H1 (cell line): ENCODE data around the gene PRR7. TPM values are rescaled to one million over a fixed set of nuclear protein-coding genes. Genes with fewer than 3 reads are reported as not detected.

Source experiments
- CTCF ChIA-PET: fragments of 300-600 bp; sonication (Branson Sonifier 250); formaldehyde crosslinking; loops from one replicate; lab custom pipeline; 2021; ENCODE audit not compliant: partially characterized antibody; lab: Charles Lee
- POLR2A ChIA-PET: fragments of 300-600 bp; sonication (Branson Sonifier 250); formaldehyde crosslinking; loops from one replicate; lab custom pipeline; 2021; ENCODE audit warnings: inconsistent platforms; ENCODE audit not compliant: partially characterized antibody; lab: Charles Lee
- DNase-seq, 2 experiments: peaks; one replicate each; pipeline versions ENCODE4 v3.0.0 to v3.0.0-alpha.2; 2010 to 2022; ENCODE audit warnings: low spot score in 2 of 2, low read depth in 1 of 2, mixed read lengths in 1 of 2
- FAIRE-seq: peaks from 2 replicates; lab custom pipeline; 2011; peaks lifted over from hg19 to GRCh38; lab: Jason Lieb, UNC
- H2AFZ ChIP-seq: 2 replicates; pipeline ENCODE4 v1.8.1; 2012; ENCODE audit warnings: low read length, inconsistent platforms
- H2AK5ac ChIP-seq: 2 replicates; pipeline ENCODE4 v1.6.1; 2013; ENCODE audit warnings: low read depth, low read length
- H2BK120ac ChIP-seq: replicated peaks from 2 replicates; pipeline ENCODE3; 2013; ENCODE audit warnings: low read depth, low read length, inconsistent platforms
- H2BK12ac ChIP-seq: 2 replicates; pipeline ENCODE4 v1.6.1; 2013; ENCODE audit warnings: low read depth, low read length
- H2BK15ac ChIP-seq: 2 replicates; pipeline ENCODE4 v1.6.1; 2013; ENCODE audit warnings: low read length
- H2BK20ac ChIP-seq: 2 replicates; pipeline ENCODE4 v1.6.1; 2013; ENCODE audit warnings: low read length
- H2BK5ac ChIP-seq: 2 replicates; pipeline ENCODE4 v1.6.1; 2013; ENCODE audit warnings: low read depth, low read length
- H3K14ac ChIP-seq: 2 replicates; pipeline ENCODE4 v1.6.1; 2013; ENCODE audit warnings: inconsistent platforms; ENCODE audit not compliant: insufficient read length
- H3K18ac ChIP-seq: 2 replicates; pipeline ENCODE4 v1.6.1; 2013; ENCODE audit warnings: low read length; ENCODE audit errors: extremely low read depth
- H3K23ac ChIP-seq: 2 replicates; pipeline ENCODE4 v1.6.1; 2013; ENCODE audit warnings: inconsistent platforms; ENCODE audit not compliant: insufficient read length
- H3K23me2 ChIP-seq: 2 replicates; pipeline ENCODE4 v1.6.1; 2013; ENCODE audit warnings: low read depth, low read length
- H3K27ac ChIP-seq: 2 replicates; pipeline ENCODE4 v1.6.1; 2011; ENCODE audit warnings: low read depth, low read length, inconsistent platforms
- H3K27me3 ChIP-seq, 4 experiments: replicated peaks in 1 of 4; 1 replicate in 1 of 4; 2 replicates in 3 of 4; pipeline versions ENCODE4 v1.6.1 to v1.8.1; 2011 to 2013; ENCODE audit warnings: low read length in 3 of 4, mild to moderate bottlenecking in 3 of 4, inconsistent platforms in 2 of 4, mixed read lengths in 2 of 4, moderate library complexity in 1 of 4; ENCODE audit not compliant: control insufficient read depth in 3 of 4, insufficient read depth in 3 of 4; ENCODE audit errors: extremely low read depth in 1 of 4
- H3K36me3 ChIP-seq, 4 experiments: 2 replicates each; pipeline versions ENCODE4 v1.6.1 to v1.8.1; 2011 to 2013; ENCODE audit warnings: mild to moderate bottlenecking in 4 of 4, low read length in 3 of 4, moderate library complexity in 2 of 4, control low read depth in 1 of 4, inconsistent platforms in 1 of 4; ENCODE audit not compliant: insufficient read depth in 4 of 4, control insufficient read depth in 2 of 4
- H3K4ac ChIP-seq: replicated peaks from 2 replicates; pipeline ENCODE3; 2013; ENCODE audit warnings: low read length, low read depth, mixed read lengths, inconsistent platforms; ENCODE audit not compliant: insufficient read length
- H3K4me1 ChIP-seq, 4 experiments: replicated peaks in 1 of 4; 1 replicate in 1 of 4; 2 replicates in 3 of 4; pipeline versions ENCODE4 v1.6.1 to v1.8.1; 2011 to 2013; ENCODE audit warnings: low read length in 3 of 4, inconsistent platforms in 2 of 4, mixed read lengths in 1 of 4; ENCODE audit not compliant: insufficient read depth in 4 of 4, control insufficient read depth in 3 of 4
- H3K4me2 ChIP-seq, 2 experiments: 2 replicates each; pipeline versions ENCODE4 v1.6.1 to v1.8.1; 2011 to 2013; ENCODE audit warnings: low read depth in 2 of 2, low read length in 2 of 2, control low read depth in 1 of 2, inconsistent platforms in 1 of 2, mild to moderate bottlenecking in 1 of 2; ENCODE audit not compliant: insufficient read depth in 1 of 2
- H3K4me3 ChIP-seq, 4 experiments: fragments of 200-600, 300-600 bp in 1 of 4; sonication (generic), shearing (Covaris generic), sonication (Bioruptor Twin) in 1 of 4; 2 replicates each; pipeline versions ENCODE4 v1.5.1 to v1.8.1; 2011 to 2016; ENCODE audit warnings: low read length in 4 of 4, low read depth in 3 of 4, control low read depth in 2 of 4, inconsistent platforms in 2 of 4, mild to moderate bottlenecking in 2 of 4, mixed read lengths in 1 of 4, moderate library complexity in 1 of 4; ENCODE audit not compliant: insufficient read depth in 2 of 4; ENCODE audit errors: extremely low read depth in 1 of 4
- H3K56ac ChIP-seq: replicated peaks from 2 replicates; pipeline ENCODE3; 2013; ENCODE audit warnings: low read depth, mild to moderate bottlenecking, mixed read lengths, low read length, inconsistent platforms; ENCODE audit not compliant: insufficient read length
- H3K79me1 ChIP-seq: 2 replicates; pipeline ENCODE4 v1.6.1; 2013; ENCODE audit warnings: low read depth, low read length, control low read depth
- H3K79me2 ChIP-seq, 2 experiments: 2 replicates each; pipeline versions ENCODE4 v1.6.1 to v1.8.1; 2012 to 2013; ENCODE audit warnings: low read length in 2 of 2, mild to moderate bottlenecking in 2 of 2, inconsistent platforms in 1 of 2; ENCODE audit not compliant: insufficient read depth in 2 of 2, control insufficient read depth in 1 of 2
- H3K9ac ChIP-seq, 4 experiments: replicated peaks in 1 of 4; 1 replicate in 1 of 4; 2 replicates in 3 of 4; pipeline versions ENCODE4 v1.6.1 to v1.8.1; 2011 to 2013; ENCODE audit warnings: low read depth in 3 of 4, low read length in 3 of 4, control low read depth in 2 of 4, mild to moderate bottlenecking in 2 of 4, moderate library complexity in 2 of 4, inconsistent platforms in 1 of 4; ENCODE audit errors: extremely low read depth in 1 of 4
- H3K9me3 ChIP-seq, 2 experiments: 2 replicates each; pipeline versions ENCODE4 v1.6.1 to v1.8.1; 2012 to 2013; ENCODE audit warnings: mild to moderate bottlenecking in 2 of 2, moderate library complexity in 2 of 2, control low read depth in 1 of 2, inconsistent platforms in 1 of 2, low read depth in 1 of 2, low read length in 1 of 2, mixed read lengths in 1 of 2; ENCODE audit not compliant: insufficient read depth in 2 of 2
- H4K20me1 ChIP-seq, 2 experiments: replicated peaks in 1 of 2; 2 replicates each; pipeline versions ENCODE3 to v1.8.1; 2011 to 2013; ENCODE audit warnings: inconsistent platforms in 2 of 2, low read length in 2 of 2, mild to moderate bottlenecking in 1 of 2; ENCODE audit not compliant: insufficient read depth in 2 of 2, control insufficient read depth in 1 of 2
- H4K5ac ChIP-seq: 2 replicates; pipeline ENCODE4 v1.6.1; 2013; ENCODE audit warnings: low read length, low read depth, mixed read lengths, inconsistent platforms; ENCODE audit not compliant: insufficient read length
- H4K8ac ChIP-seq: 2 replicates; pipeline ENCODE4 v1.8.0; 2013; ENCODE audit warnings: mild to moderate bottlenecking, moderate library complexity, low read length, inconsistent platforms; ENCODE audit not compliant: insufficient read depth; ENCODE audit errors: extremely low read depth
- H4K91ac ChIP-seq: replicated peaks from 2 replicates; pipeline ENCODE3; 2013; ENCODE audit warnings: low read length, mixed read lengths, inconsistent platforms; ENCODE audit not compliant: insufficient read length
- EP300 ChIP-seq, 2 experiments: IDR thresholded peaks; 1 replicate in 1 of 2; 2 replicates in 1 of 2; pipeline ENCODE4 v1.6.1; 2011 to 2012; ENCODE audit warnings: low read depth in 2 of 2, low read length in 2 of 2, mild to moderate bottlenecking in 2 of 2, borderline replicate concordance in 1 of 2, inconsistent platforms in 1 of 2, moderate library complexity in 1 of 2
- JUND ChIP-seq: IDR thresholded peaks from 2 replicates; pipeline ENCODE4 v1.6.1; 2011; ENCODE audit warnings: mild to moderate bottlenecking, improper control_type of control experiment, low read length
- KDM4A ChIP-seq: IDR thresholded peaks from one replicate; pipeline ENCODE4 v1.7.1; 2012; ENCODE audit warnings: low read depth, mild to moderate bottlenecking, moderate library complexity, low read length, inconsistent platforms; ENCODE audit not compliant: severe bottlenecking
- POLR2A ChIP-seq, 2 experiments: IDR thresholded peaks; 1 replicate in 1 of 2; 2 replicates in 1 of 2; pipeline ENCODE4 v1.6.1; 2011; ENCODE audit warnings: low read depth in 2 of 2, low read length in 2 of 2, mild to moderate bottlenecking in 2 of 2; ENCODE audit errors: control extremely low read depth in 1 of 2
- SIN3A ChIP-seq, 2 experiments: IDR thresholded peaks in 1 of 2; conservative IDR thresholded peaks in 1 of 2; 2 replicates each; pipeline ENCODE4 v1.6.1; 2011 to 2012; ENCODE audit warnings: low read length in 2 of 2, improper control_type of control experiment in 1 of 2, low read depth in 1 of 2, mild to moderate bottlenecking in 1 of 2
- TAF1 ChIP-seq: IDR thresholded peaks from 2 replicates; pipeline ENCODE4 v1.6.1; 2011; ENCODE audit warnings: mild to moderate bottlenecking, low read depth, low read length
- WGBS, 2 experiments: shearing (Covaris generic) in 1 of 2; methylation state at CpG; one replicate each; pipeline versions ENCODE4 v1.1.6 to v1.1.7; 2013 to 2015; ENCODE audit warnings: low lambda C conversion rate in 2 of 2, mixed read lengths in 2 of 2, inconsistent platforms in 1 of 2, low coverage in 1 of 2, missing lambda C conversion rate in 1 of 2; ENCODE audit not compliant: insufficient replicate concordance in 2 of 2, insufficient coverage in 1 of 2, insufficient read length in 1 of 2; ENCODE audit errors: extremely low coverage in 1 of 2, missing lambda C conversion rate in 1 of 2; 5-methylcytosine and 5-hydroxymethylcytosine counted together
- polyA plus RNA-seq, 7 experiments: library from polyadenylated mRNA; depleted of rRNA in 3 of 7; stranded (reverse) in 5 of 7; unstranded in 2 of 7; fragments of >200 nt in 5 of 7; fragments of 200-250 nt in 2 of 7; gene quantifications; 1 replicate in 5 of 7; 2 replicates in 1 of 7; 4 replicates in 1 of 7; pipeline versions ENCODE4 v1.2.1 to v1.2.3, GENCODE V29; 2011 to 2013; ENCODE audit warnings: missing spikeins in 2 of 7, mixed read lengths in 2 of 7
- total RNA-seq: library from RNA; stranded (reverse); fragmentation: NEBNext Ultra II Directional; extraction: Animal tissue kit (Norgen Biotek cat#: 25700); gene quantifications from 2 replicates; pipeline ENCODE4 v1.2.1, GENCODE V29; 2021
- TF ChIP-seq, protein P1 (sequence below), 3 experiments: IDR thresholded peaks; 1 replicate in 2 of 3; 2 replicates in 1 of 3; pipeline versions ENCODE4 v1.5.1 to v1.6.1; 2011; ENCODE audit warnings: low read length in 3 of 3, mild to moderate bottlenecking in 3 of 3, inconsistent platforms in 2 of 3, low read depth in 1 of 3, moderate library complexity in 1 of 3; ENCODE audit not compliant: insufficient read depth in 1 of 3; ENCODE audit errors: control extremely low read depth in 1 of 3

Gene PRR7
- total and polyA plus RNA-seq, 2 of the 8 experiments (the other 6 are each of a cell fraction or from before 2014, with no cell fraction given), result 8.0 to 11.8 TPM

DNA sequence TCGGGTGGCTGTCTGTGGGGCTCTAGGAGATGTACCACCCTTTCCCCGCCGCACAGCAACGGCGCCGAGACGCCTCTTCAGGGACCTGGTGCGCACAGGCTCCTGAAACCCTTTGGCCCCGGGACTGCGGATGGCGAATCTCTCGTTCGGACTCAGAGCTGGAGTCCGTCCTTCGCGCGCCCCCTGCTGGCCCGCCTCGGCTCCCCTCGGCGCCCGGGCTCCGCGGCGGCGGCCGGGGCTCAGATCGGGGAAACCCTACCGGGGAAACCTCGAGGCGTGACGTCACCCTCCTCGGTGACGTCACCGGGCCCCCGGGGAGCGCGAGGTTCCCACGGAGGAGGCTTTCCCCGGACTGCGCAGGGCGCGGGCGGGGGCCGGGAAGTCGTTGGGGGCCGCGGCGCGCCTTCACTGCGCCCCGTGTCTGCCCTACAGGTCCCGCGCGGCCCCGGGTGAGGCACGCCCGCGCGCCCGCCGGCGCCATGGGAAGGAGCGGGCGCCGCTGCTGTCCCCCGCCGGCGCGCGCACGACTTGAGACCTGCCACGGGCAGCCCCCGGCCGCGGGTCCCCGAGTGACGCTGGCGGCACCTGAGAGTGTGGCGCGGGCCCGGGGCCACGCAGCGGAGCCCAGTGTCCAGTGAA lies 7.9 kb downstream of the PRR7 start:
- peaks cover 11 to 26% (median 23%) of the 10 kb centered on the region in 4 experiments; a peak in 7 of 8 replicates for H3K36me3 ChIP-seq
- peak overlapping the region; percentile 39 to 96 (median 90); a peak in 6 of 7 replicates for H3K9ac ChIP-seq
- FAIRE-seq (no peak), DNase-seq (peak in 1 of 2 experiments; percentile 98)
- no peak overlapping the region for H2BK12ac ChIP-seq
- peak overlapping the region; percentile 90 for H4K8ac ChIP-seq
- WGBS, 2 experiments, result 1% methylated on average over 65 of the region's 84 CpGs; no CpG with 5 or more reads in 1 of the 2 experiments
- no peak overlapping the region for H3K14ac ChIP-seq
- no peak overlapping the region for H2BK15ac ChIP-seq
- H3K18ac ChIP-seq, result peak overlapping the region; percentile 51; the same call in 1 of the 2 replicates
- H2BK120ac ChIP-seq, result no peak overlapping the region
- no peaks in the 10 kb centered on the region for H3K79me2 ChIP-seq
- H4K5ac ChIP-seq, result no peak overlapping the region
- peaks cover 15% of the 10 kb centered on the region; the same call in 1 of the 2 replicates for H3K23me2 ChIP-seq
- peak overlapping the region; percentile 82 for H4K91ac ChIP-seq
- peaks cover 22 to 23% of the 10 kb centered on the region in 2 experiments for H4K20me1 ChIP-seq
- H3K79me1 ChIP-seq, result no peaks in the 10 kb centered on the region; the same call in 1 of the 2 replicates
- H2AK5ac ChIP-seq, result no peak overlapping the region
- H3K23ac ChIP-seq, result no peak overlapping the region
- ChIA-PET CTCF (interaction anchor here (0.6 to 23.6 kb wide), 24 partner anchors 9 to 146 kb away, joined by 3 to 430 read pairs (median 7); partner anchors contain the start of genes F12, MXD3, PFN3 and PRR7), POLR2A (interaction anchor here (0.7 to 67.5 kb wide), 34 partner anchors 15 to 666 kb away, joined by 3 to 3349 read pairs (median 6); partner anchors contain the start of genes DBN1, DOK3, F12 and GRK6)
- no peaks in the 10 kb centered on the region for H3K9me3 ChIP-seq
- H2AFZ ChIP-seq, result no peak overlapping the region
- peaks cover 0 to 10% (median 8%) of the 10 kb centered on the region in 4 experiments; a peak in 2 of 7 replicates for H3K27me3 ChIP-seq
- H3K27ac ChIP-seq, result peak overlapping the region; percentile 86; the same call in 1 of the 2 replicates
- H3K56ac ChIP-seq, result no peak overlapping the region
- 0 out of 2 replicates have a peak overlapping the region, but pooled peaks have one; percentile 66 for H2BK5ac ChIP-seq
- peaks cover 0 to 22% (median 10%) of the 10 kb centered on the region in 4 experiments; a peak in 6 of 7 replicates for H3K4me1 ChIP-seq
- peak overlapping the region; percentile 81 to 93 for H3K4me2 ChIP-seq
- H3K4ac ChIP-seq, result no peak overlapping the region
- peak overlapping the region; percentile 47 to 86 (median 81) for H3K4me3 ChIP-seq
- H2BK20ac ChIP-seq, result no peak overlapping the region
- TF ChIP-seq POLR2A (IDR thresholded peaks at IDR 0.05; ENCODE audit: control extremely low read depth in 1 of 2, low read depth in 2 of 2, low read length in 2 of 2), result peak in 1 of 2 experiments; percentile 63; a peak in 1 of 3 replicates
- TF ChIP-seq, protein P1, sequence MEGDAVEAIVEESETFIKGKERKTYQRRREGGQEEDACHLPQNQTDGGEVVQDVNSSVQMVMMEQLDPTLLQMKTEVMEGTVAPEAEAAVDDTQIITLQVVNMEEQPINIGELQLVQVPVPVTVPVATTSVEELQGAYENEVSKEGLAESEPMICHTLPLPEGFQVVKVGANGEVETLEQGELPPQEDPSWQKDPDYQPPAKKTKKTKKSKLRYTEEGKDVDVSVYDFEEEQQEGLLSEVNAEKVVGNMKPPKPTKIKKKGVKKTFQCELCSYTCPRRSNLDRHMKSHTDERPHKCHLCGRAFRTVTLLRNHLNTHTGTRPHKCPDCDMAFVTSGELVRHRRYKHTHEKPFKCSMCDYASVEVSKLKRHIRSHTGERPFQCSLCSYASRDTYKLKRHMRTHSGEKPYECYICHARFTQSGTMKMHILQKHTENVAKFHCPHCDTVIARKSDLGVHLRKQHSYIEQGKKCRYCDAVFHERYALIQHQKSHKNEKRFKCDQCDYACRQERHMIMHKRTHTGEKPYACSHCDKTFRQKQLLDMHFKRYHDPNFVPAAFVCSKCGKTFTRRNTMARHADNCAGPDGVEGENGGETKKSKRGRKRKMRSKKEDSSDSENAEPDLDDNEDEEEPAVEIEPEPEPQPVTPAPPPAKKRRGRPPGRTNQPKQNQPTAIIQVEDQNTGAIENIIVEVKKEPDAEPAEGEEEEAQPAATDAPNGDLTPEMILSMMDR (IDR thresholded peaks at IDR 0.05; ENCODE audit: control extremely low read depth in 1 of 3, insufficient read depth in 1 of 3, low read depth in 1 of 3, low read length in 3 of 3), result peak in 2 of 3 experiments; percentile 82 to 88; a peak in 3 of 4 replicates
- peak; percentile 32 for TF ChIP-seq KDM4A
- TF ChIP-seq EP300 (IDR thresholded peaks at IDR 0.05; ENCODE audit: borderline replicate concordance in 1 of 2, low read depth in 2 of 2, low read length in 2 of 2), result peak in 1 of 2 experiments; percentile 67; a peak in 1 of 3 replicates
- peak; percentile 50 for TF ChIP-seq TAF1
- 0 out of 4 replicates have a peak, but pooled peaks of 1 of the 2 experiments have one; percentile 21 for TF ChIP-seq SIN3A (conservative IDR thresholded peaks at IDR 0.05 in 1 of 2, IDR thresholded peaks at IDR 0.05 in 1 of 2; ENCODE audit: low read depth in 1 of 2, low read length in 2 of 2)
- peak; percentile 98 for TF ChIP-seq JUND
